ENCODE results near the gene APOD.

Gene APOD

GRCh38 chr3:195522254-195523023 lies 61.3 kb downstream of the APOD start:
- peak; percentile 25 for DNase-seq
